HG02981 (cell line): ENCODE data around the gene RPA3.

Source experiments
- ATAC-seq: cut with Tn5 transposase; IDR thresholded peaks from one replicate; pipeline ENCODE4 v1.9.1; 2021; ENCODE audit warnings: mild to moderate bottlenecking, moderate library complexity; ENCODE audit not compliant: unreplicated experiment

The RPA3 gene

DNA sequence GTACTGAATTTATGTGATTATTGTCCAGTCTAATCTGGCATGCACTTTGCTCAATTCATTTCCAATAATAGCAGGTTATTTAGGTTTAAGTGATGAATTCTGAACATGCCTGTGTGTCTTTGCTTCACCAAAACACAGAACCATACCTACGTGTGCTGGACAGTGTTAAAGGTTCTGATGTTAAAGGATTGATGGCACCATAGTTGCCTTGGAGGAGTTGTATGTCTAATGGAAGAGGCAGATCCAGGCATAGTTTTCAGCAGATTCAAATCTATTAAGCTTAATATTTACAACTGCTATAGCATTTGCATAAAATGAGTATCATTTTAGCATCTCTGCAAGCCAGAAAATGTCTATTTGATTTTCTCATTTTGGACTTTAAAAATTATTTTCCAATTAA, 105.9 kb downstream of the RPA3 start:
- no peak for ATAC-seq

DNA sequence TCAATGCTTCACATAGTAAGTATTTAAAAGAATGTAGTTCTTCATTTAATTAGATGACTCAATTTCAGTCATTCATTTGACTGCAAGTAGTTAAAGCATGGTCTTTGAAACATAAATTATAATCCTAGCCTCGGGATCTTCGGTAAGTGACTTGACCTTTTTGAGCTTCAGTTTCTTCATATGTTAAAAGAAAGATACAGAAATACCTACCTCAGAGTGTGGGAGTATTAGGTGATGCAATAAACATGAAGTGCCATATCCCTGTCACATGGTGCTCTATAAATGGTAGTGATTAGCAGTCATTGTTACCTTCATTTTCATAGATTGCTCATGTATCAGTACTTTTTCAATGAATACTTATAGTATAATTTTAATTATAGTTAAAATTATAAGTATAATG, 109.1 kb downstream of the RPA3 start:
- no peak for ATAC-seq

DNA sequence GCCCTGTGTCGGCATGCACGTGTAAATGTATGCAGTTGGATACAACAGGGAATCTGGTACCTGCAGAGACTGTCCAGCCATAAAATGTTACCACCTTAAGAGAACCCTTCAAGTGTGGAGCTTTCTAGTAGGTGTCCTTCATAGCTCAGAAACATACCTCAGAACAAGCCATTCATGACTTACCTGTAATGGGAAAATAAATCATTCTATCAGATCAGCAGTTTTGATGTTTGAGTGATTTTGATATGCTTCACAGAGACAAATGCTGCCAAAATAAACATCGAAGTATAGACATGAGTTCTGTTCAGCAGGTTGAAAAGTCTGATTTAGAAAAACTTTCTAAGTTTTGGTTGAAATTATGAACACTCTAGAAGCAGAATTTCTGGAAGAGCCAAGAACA, 111.4 kb downstream of the RPA3 start:
- no peak for ATAC-seq

DNA sequence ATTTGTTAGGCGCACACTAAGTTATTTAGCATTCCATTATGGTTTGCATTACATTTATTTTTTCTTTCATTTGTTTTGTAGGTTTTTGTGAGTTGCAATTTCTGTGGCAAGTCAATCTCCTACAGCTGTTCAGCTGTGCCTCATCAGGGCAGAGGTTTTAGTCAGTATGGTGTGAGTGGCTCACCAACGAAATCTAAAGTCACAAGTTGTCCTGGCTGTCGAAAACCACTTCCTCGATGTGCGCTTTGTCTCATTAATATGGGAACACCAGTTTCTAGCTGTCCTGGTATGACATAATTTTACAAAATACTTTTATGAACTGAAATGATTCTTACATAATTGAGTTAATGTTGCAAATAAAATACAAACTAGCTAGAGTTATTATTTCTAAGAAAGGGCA, 122.2 kb downstream of the RPA3 start:
- no peak for ATAC-seq

DNA sequence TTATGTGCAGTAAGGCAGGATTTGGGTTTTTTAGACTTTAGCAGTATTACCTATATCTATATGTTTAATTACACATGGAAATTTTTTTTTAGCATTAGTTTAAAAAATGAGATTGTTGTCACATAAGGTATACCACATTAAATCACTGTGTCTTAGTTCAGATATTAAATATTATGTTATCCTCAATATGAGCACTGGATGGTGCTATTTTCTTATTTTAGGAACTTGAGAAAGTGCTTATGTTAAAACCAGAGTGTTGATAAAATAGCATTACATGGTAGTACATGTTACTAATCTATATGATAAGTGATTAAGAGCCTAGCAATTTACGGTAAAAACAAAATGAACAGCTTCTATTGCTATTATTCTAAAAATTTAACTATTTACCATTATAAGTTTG, 123.0 kb downstream of the RPA3 start:
- ATAC-seq = no peak
